Upper lobe of left lung (tissue), 6 donors: ENCODE measurements around the gene HECTD4. TPM values are rescaled to one million over a fixed set of nuclear protein-coding genes. Genes with fewer than 3 reads are reported as not detected.

Experiments used
- ATAC-seq, 2 donors: fragments of 200-7000 bp; cut with Tn5 transposase; one replicate each; pipeline ENCODE4 v1.9.1; 2022; ENCODE audit warnings: mild to moderate bottlenecking in 2 of 2, moderate library complexity in 2 of 2; ENCODE audit not compliant: low FRiP score in 2 of 2
- DNase-seq, 2 donors: peaks; one replicate each; pipeline ENCODE4 v3.0.0-alpha.2; 2019 to 2020
- H3K27ac ChIP-seq, 4 donors: fragments of 200-600 bp; sonication (generic); one replicate each; pipeline ENCODE4 v1.5.1; 2016 to 2019
- H3K27me3 ChIP-seq, 4 donors: fragments of 200-600 bp; sonication (generic); one replicate each; pipeline ENCODE4 v1.5.1; 2017 to 2019
- H3K36me3 ChIP-seq, 4 donors: fragments of 200-600 bp; sonication (generic); one replicate each; pipeline ENCODE4 v1.5.1; 2016 to 2019
- H3K4me1 ChIP-seq, 4 donors: fragments of 200-600 bp; sonication (generic); one replicate each; pipeline ENCODE4 v1.5.1; 2018 to 2019
- H3K4me3 ChIP-seq, 4 donors: fragments of 200-600 bp; sonication (generic); one replicate each; pipeline ENCODE4 v1.5.1; 2017 to 2019; ENCODE audit warnings: mild to moderate bottlenecking in 2 of 4, moderate library complexity in 1 of 4
- H3K9me3 ChIP-seq, 4 donors: fragments of 200-600 bp; sonication (generic); one replicate each; pipeline ENCODE4 v1.5.1; 2018 to 2019
- EP300 ChIP-seq, 4 donors: sonication (generic); formaldehyde crosslinking; IDR thresholded peaks; one replicate each; pipeline ENCODE4 v1.5.1; 2017; ENCODE audit warnings: antibody characterized with exemption in 4 of 4, control low read depth in 2 of 4
- POLR2A ChIP-seq, 4 donors: fragments of 450-650 bp; IDR thresholded peaks; one replicate each; pipeline ENCODE4 v1.5.1; 2016 to 2017; ENCODE audit warnings: antibody characterized with exemption in 4 of 4, mild to moderate bottlenecking in 2 of 4
- POLR2AphosphoS5 ChIP-seq, 2 donors: sonication (generic); formaldehyde crosslinking; IDR thresholded peaks; one replicate each; pipeline ENCODE4 v1.5.1; 2017; ENCODE audit warnings: antibody characterized with exemption in 2 of 2
- WGBS, 2 donors: methylation state at CpG; one replicate each; pipeline ENCODE4 v1.1.5; 2017 to 2018; 5-methylcytosine and 5-hydroxymethylcytosine counted together
- total RNA-seq, 6 donors: library from RNA; depleted of rRNA in 4 of 6; stranded (reverse); fragments of >200 nt in 4 of 6; gene quantifications; one replicate each; pipeline versions ENCODE4 v1.1.0 to v1.2.1, GENCODE V29; 2016 to 2021
- TF ChIP-seq, protein P1 (sequence below), 6 experiments: fragments of 450-650 bp in 4 of 6; fragments of 200-600 bp in 2 of 6; sonication (generic) in 2 of 6; IDR thresholded peaks; one replicate each; pipeline ENCODE4 v1.5.1; 2016 to 2019; ENCODE audit warnings: antibody characterized with exemption in 6 of 6
- donor health status: DM: no; HTN: no; CAD: no; lungs with moderate emphysema.
- donor health status: DM: no; HTN: yes; CAD: no; lungs with severe emphysema.

HECTD4 gene
- total RNA-seq, 6 donors from 2014 or later = 34.1 to 196 (median 50.0) TPM

DNA sequence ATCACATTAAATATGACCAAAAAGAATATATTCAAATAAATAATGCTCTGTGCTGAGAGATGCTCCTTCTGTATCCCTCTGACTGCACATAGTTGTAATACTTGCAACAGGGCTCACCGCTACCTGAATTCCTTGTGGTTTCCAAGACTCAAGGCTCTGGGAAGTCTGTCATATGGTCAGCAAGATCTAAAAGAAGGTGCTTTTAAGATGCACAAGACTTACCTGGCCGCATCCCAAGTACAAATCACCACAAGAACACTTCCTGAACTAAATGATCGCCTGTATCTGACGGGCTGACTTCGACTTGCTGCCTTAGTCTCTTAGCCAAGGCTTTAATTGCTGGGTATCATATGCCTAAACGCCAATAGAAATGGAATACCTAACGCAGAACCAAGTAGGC, 67.2 kb downstream of the HECTD4 start:
- Histone ChIP-seq H3K27me3 (no peaks in the 10 kb centered on the region), H3K4me1 (no peaks in the 10 kb centered on the region), H3K9me3 (no peaks in the 10 kb centered on the region), H3K27ac (no peak overlapping the region), H3K36me3 (peaks cover 0 to 43% (median 5%) of the 10 kb centered on the region in 4 donors), H3K4me3 (no peak overlapping the region)
- DNase-seq (no peak), ATAC-seq (no peak)
- TF ChIP-seq EP300 (IDR thresholded peaks at IDR 0.05) (no peak), POLR2AphosphoS5 (IDR thresholded peaks at IDR 0.05) (no peak), POLR2A (IDR thresholded peaks at IDR 0.05) (no peak)
- TF ChIP-seq, protein P1, sequence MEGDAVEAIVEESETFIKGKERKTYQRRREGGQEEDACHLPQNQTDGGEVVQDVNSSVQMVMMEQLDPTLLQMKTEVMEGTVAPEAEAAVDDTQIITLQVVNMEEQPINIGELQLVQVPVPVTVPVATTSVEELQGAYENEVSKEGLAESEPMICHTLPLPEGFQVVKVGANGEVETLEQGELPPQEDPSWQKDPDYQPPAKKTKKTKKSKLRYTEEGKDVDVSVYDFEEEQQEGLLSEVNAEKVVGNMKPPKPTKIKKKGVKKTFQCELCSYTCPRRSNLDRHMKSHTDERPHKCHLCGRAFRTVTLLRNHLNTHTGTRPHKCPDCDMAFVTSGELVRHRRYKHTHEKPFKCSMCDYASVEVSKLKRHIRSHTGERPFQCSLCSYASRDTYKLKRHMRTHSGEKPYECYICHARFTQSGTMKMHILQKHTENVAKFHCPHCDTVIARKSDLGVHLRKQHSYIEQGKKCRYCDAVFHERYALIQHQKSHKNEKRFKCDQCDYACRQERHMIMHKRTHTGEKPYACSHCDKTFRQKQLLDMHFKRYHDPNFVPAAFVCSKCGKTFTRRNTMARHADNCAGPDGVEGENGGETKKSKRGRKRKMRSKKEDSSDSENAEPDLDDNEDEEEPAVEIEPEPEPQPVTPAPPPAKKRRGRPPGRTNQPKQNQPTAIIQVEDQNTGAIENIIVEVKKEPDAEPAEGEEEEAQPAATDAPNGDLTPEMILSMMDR (IDR thresholded peaks at IDR 0.05) = no peak
- 92 to 94% methylated on average over 7 of the region's 7 CpGs for WGBS, 2 donors

DNA sequence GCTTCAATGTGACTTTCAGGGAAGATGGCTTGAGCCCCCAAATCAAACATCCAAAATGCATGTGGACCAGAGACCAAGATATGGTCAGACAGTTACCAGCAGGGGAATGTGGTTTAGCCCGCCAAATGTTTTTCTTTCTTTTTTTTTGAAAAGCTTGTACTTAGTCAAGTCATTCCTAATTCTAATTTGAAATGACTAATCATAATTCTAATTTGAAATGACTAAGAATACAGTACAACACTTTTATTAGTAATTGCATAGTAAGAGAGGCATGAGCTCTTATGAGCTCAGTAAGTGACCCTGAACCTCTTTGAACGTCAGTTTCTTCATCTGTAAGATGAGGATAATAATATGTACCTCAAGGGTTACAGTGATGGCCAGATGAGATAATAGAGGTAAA, 72.4 kb downstream of the HECTD4 start:
- Histone ChIP-seq H3K36me3 (peaks cover 0 to 56% (median 15%) of the 10 kb centered on the region in 4 donors), H3K27ac (no peak overlapping the region), H3K27me3 (no peaks in the 10 kb centered on the region), H3K9me3 (no peaks in the 10 kb centered on the region), H3K4me3 (no peak overlapping the region), H3K4me1 (peaks cover 0 to 5% (median 0%) of the 10 kb centered on the region in 4 donors)
- WGBS, 2 donors = 85 to 89% methylated on average over 2 of the region's 2 CpGs
- ATAC-seq = no peak
- no peak for DNase-seq
- TF ChIP-seq POLR2AphosphoS5 (IDR thresholded peaks at IDR 0.05) (no peak), EP300 (IDR thresholded peaks at IDR 0.05) (no peak), POLR2A (IDR thresholded peaks at IDR 0.05) (no peak)
- TF ChIP-seq, protein P1 (IDR thresholded peaks at IDR 0.05) = no peak

DNA sequence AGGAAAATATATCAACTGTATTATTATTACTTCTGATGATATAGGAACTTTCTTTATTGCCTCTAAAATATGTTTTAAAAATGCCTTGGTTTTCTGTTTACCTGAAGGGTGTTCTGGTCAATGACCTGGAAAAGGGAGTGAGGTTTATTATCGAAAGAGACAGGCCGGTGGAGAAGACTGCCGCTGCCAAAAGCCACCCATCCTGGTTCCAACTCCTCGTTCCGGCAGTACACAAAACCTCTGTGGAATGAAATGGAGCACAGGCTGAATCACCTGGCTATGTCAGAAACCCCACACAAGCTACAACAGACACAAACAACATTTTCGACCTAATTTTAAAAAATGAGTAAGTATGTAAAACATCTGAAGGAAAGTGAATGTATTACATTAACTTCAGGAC, 73.6 kb downstream of the HECTD4 start:
- Histone ChIP-seq H3K9me3 (no peaks in the 10 kb centered on the region), H3K36me3 (peaks cover 0 to 49% (median 15%) of the 10 kb centered on the region in 4 donors), H3K4me3 (no peak overlapping the region), H3K4me1 (peaks cover 0 to 5% (median 0%) of the 10 kb centered on the region in 4 donors), H3K27me3 (no peaks in the 10 kb centered on the region), H3K27ac (no peak overlapping the region)
- TF ChIP-seq POLR2AphosphoS5 (IDR thresholded peaks at IDR 0.05) (no peak), EP300 (IDR thresholded peaks at IDR 0.05) (no peak), POLR2A (IDR thresholded peaks at IDR 0.05) (no peak)
- TF ChIP-seq, protein P1 (IDR thresholded peaks at IDR 0.05) = no peak
- ATAC-seq (no peak), DNase-seq (no peak)
- WGBS, 2 donors = 84 to 85% methylated on average over 6 of the region's 6 CpGs

DNA sequence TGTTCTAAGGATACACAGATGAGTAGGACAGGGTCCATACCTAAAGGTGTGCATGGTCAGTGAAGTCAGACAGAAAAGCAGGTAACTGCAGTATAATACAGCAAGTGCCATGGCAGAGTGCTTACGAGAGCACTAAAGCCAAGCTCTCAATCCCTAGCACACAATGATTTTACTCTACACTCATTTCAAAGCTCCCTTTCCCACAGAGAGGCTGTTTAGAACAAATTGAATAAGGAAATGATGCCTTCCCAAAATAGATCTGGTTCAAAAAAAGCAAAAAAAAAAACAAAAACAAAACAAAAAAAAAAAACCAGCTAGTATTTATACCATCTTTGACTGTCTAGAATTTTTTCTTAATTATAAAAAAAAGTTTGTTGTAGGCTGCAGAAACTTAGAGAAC, 74.1 kb downstream of the HECTD4 start:
- 85 to 88% methylated on average over 1 of the region's 1 CpG for whole genome bisulfite sequencing, 2 donors
- ATAC-seq (no peak), DNase-seq (no peak)
- peaks cover 0 to 5% (median 0%) of the 10 kb centered on the region in 4 donors for H3K4me1 ChIP-seq
- TF ChIP-seq EP300 (IDR thresholded peaks at IDR 0.05) (no peak), POLR2AphosphoS5 (IDR thresholded peaks at IDR 0.05) (no peak), POLR2A (IDR thresholded peaks at IDR 0.05) (no peak)
- TF ChIP-seq, protein P1 (IDR thresholded peaks at IDR 0.05) = no peak
- H3K27me3 ChIP-seq = no peaks in the 10 kb centered on the region
- H3K36me3 ChIP-seq = peaks cover 0 to 49% (median 13%) of the 10 kb centered on the region in 4 donors
- H3K4me3 ChIP-seq = no peak overlapping the region
- no peaks in the 10 kb centered on the region for H3K9me3 ChIP-seq
- no peak overlapping the region for H3K27ac ChIP-seq

DNA sequence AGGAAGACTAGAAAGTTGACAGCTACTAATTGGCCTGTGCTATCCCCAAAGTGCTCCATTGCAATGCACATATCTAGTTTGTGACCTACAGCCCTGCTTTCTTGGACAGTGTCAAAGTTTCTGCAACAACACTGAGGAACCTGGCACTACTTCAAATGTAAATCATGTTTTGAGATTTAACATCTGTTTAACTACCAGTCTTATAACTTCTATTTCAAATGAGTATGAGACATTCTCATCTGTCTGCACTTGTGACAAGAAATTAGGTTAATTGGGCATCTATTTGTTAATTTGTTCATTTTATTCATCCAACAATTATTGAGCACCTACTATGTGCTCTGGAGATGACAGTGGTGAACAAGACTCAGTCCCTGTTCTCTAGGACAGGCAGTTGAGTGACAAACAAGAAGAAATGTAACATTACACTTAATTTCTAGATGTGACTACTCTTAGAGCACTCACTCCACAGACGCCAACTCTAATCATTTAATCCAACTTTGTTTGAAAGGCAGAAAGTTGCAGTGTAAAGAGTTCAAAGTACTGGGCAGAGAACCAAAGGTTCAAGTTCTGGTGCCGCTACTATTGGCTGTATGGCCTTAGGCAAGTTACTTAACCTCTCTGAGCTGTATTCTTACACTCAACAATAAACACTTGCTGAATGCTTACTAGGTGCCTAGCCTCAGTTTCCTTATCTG, 74.8 kb downstream of the HECTD4 start:
- H3K27ac ChIP-seq = no peak overlapping the region
- peaks cover 0 to 5% (median 0%) of the 10 kb centered on the region in 4 donors for H3K4me1 ChIP-seq
- no peak overlapping the region for H3K4me3 ChIP-seq
- ATAC-seq = no peak
- DNase-seq = no peak
- H3K36me3 ChIP-seq = peaks cover 0 to 47% (median 11%) of the 10 kb centered on the region in 4 donors
- H3K27me3 ChIP-seq = no peaks in the 10 kb centered on the region
- TF ChIP-seq POLR2AphosphoS5 (IDR thresholded peaks at IDR 0.05) = no peak
- H3K9me3 ChIP-seq = no peaks in the 10 kb centered on the region
- WGBS, 2 donors = 71 to 90% methylated on average over 2 of the region's 2 CpGs
